NK-92 treated with Interleukin-12 subunit alpha and Interleukin-12 subunit beta, amount 100 ng/mL, for 24 hours (cell line): ENCODE data around the gene MLIP.

Experiments
- DNase-seq: peaks from one replicate; lab custom pipeline; 2025; lab: John Stamatoyannopoulos, UW

The MLIP gene

DNA sequence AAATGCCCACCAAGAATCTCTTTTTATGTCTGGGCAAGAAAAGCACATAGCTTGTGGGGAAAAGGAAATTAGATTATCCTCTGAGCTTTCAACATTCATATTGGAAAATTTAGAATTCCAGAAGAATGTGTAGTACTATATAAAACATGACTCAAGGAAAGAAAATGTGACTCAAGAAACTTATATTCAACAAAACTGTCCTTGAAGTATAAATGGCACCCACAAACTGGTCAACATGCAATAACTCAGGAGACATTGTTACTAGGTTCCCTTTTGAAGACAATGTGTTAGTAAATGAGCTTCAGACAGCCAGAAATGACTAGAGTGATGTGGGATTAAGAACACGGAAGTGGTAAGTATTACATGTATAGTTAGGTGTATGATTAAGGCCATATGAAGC is 170.9 kb downstream of the MLIP start:
- no peak for DNase-seq

GRCh38 chr6:54284161-54284860 is 173.1 kb downstream of the MLIP start:
- no peak for DNase-seq

DNA sequence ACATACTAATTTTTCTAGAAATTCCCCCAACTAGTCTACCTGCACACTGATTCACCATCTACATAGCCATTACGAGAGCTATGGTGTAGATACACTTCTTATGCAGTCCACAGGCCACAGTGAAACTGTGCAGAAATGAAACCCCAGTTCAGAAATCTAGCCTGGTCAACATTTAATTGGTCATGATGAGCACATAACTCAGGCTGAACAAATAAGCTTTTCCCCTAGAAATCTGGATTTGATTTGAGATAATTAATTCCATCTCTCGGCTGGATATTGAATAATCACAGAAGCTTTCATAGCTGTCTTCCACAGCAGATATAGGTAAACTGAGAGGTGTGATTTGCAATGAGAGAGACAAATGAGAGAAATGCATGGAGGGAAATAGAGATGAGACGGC is 174.4 kb downstream of the MLIP start:
- no peak for DNase-seq

DNA sequence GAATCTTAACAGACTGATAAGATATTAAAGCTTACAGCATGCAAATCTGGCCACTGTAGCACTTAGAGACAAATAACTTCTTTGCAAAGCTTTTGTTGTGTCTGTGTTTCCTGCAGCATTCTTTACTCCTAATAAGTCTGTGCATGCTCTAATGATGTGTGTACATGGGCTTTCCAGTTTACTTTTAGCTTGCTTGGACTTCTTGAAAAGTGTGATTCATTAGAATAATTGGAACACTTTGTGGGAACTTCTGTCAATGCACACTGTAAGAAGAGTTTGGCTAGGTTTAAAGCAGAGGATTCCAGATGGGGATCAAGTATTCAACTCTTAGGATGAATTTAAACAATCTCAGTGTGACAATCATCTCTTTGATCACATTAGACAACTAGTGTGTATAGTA is 174.9 kb downstream of the MLIP start:
- no peak for DNase-seq

- DNase-seq, result no peak
These were observed 177.2 kb downstream of the MLIP start for GRCh38 chr6:54288474-54288873.

- DNase-seq, result no peak
These were observed 178.2 kb downstream of the MLIP start for GRCh38 chr6:54289426-54289825.

GRCh38 chr6:54291146-54291545 is 179.9 kb downstream of the MLIP start:
- peak; percentile 16 for DNase-seq

DNA sequence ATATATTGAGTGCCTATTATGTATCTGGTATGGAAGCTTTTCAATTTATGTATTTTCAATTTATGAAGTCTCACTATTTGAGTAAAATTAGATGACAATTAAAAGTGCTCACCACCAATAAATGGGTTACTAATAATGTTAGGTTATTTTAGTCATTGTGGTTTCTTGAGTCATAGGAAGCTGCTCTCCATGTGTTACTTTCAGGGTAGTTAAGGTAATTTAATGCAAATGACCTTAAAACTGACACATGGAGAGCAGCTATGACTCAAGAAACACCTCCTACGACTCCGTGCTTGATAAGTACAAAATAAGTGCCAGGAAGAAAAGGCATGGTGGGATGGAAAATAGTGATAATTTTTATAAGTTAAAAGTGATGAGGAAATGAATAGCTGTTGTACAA is 180.5 kb downstream of the MLIP start:
- no peak for DNase-seq

GRCh38 chr6:54294965-54295532 is 183.8 kb downstream of the MLIP start:
- no peak for DNase-seq

DNA sequence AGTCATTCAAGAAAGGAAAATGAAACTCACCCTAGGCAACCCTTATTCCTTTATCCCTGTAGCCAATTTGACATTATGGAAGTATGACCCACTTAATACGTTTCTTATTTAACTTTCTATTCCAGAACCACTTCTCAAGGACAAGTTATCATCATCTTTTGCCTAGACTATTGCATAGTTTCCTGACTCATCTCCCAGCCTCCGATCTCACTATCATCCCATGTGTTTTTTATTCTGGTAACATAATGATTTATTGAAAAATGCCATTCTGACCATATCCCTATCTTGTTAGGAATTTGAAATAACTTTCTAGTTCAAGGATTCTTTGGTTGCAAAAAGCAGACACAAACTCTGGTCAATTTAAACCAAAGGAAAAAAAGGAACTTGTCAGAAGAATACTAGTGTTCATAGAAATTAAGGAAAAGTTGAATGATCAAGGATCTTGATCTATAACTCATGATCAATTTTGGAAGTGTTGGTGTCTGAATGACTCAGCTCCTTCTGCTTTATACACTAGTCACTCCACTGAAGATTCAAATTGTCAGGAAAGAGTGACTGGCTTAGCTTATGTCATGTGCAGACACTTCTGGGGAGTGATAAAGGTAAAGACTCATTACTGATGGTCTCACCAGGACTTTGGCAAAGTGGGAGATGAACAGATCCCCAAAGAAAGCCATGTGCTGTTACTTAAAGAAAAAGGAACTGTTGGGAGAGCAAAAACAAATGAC is 188.5 kb downstream of the MLIP start:
- no peak for DNase-seq

GRCh38 chr6:54301770-54302169 is 190.5 kb downstream of the MLIP start:
- no peak for DNase-seq

GRCh38 chr6:54307439-54307910 is 196.2 kb downstream of the MLIP start:
- no peak for DNase-seq

DNA sequence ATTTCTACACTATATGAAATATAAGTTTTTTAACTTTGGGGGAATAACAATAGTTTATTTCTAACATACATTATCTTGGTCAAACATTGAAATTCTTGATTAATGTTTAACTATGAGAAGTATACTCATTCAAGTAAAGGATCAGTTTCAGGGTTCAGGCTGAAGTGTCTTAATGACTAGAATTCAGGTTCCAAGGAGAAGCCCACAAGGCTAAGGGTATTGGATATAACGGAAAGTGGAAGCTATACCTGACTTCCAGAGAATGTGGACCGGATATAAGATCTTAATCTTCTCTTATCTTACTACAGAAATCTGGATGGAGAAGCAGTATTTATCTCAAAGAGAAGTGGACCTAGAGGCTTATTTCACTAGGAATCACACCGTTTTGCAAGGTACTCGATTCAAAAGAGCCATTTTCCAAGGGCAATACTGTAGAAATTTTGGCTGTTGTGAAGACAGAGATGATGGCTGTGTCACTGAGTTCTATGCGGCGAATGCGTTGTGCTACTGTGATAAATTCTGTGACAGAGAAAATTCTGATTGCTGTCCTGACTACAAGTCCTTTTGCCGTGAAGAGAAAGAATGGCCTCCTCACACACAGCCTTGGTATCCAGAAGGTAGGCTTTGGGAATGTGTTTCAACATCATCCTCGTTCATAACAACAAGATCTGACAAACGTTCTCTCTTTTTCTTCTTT is 197.2 kb downstream of the MLIP start, which contains the start of gene TINAG:
TINAG (plus strand) TSS at position 153 of the 697 bp plus-strand sequence; CDS start at position 263, 110 bp downstream.
- no peak for DNase-seq

DNA sequence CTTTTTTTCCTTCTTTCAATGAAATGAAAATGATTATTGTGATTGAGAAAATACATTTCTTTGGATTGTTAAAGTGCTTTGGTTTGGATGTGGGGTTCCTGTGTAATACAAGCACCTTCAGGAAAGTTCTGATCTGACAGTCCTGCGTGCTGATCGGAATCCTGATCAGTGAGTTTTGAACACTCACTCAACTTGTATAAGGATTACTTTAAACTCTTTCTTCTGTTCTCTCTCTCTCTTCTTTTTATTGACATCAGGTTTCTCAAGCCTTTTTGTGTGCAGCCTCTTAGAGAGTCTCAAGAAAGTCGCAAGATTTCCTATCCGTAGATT is 197.7 kb downstream of the MLIP start:
- DNase-seq, result no peak

DNA sequence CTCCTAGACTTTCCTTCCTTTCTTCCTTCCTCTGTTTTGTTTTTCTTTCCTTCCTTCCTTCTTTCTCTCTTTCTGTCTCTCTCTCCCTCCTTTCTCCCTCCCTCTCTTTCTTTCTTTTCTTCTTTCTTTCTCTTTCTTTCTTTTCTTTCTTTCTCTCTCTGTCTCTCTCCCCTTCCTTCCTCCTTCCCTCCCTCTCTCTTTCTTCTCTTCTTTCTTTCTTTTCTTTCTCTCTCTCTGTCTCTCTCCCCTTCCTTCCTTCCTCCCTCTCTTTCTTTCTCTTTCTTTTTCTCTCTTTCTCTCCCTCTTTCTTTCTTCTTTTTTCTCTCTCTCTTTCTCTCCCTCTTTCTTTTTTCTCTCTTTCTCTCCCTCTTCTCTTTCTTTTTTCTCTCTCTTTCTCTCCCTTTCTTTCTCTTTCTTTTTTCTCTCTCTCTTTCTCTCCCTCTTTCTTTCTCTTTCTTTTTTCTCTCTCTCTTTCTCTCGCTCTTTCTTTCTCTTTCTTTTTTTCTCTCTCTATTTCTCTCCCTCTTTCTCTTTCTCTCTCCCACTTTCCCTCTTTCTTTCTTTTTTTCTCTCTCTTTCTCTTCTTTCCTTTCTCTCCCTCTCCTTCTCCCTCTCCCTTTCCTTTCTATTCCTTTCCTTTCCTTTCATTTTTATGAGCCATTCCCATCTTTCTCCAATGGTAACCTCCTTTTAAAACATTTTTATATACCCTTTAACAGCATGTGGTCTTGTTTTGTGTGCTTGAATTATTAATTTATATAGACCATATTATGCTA is 199.3 kb downstream of the MLIP start:
- DNase-seq, result no peak

DNA sequence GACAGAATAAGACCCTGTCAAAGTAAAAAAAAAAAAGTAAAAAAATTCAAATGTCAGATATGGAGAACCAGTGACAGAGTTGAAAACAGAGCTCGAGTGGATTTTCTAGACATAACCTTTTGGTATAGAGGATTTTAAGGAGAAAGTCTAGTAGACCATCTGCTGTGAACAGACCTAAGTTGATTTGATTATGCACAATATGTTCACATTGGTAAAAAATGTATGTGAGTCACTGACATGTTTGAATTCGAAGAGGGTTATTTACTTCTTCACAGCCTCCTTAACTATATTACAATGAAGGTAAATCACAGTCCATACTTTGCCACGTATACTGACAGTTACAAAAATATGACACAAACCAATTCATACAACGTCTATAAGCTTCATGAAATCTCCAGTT is 204.4 kb downstream of the MLIP start:
- DNase-seq, result no peak
